ENCODE measurements around the gene PTPRN2.

The PTPRN2 gene

GRCh38 chr7:157998884-157999552 lies 588.6 kb downstream of the PTPRN2 start:
- no peak for TF ChIP-seq CTCF (IDR thresholded peaks at IDR 0.05; ENCODE audit: control insufficient read depth, extremely low read depth, insufficient read depth)
- no peak overlapping the region for H3K4me3 ChIP-seq (ENCODE audit: low read depth, low read length)
- no peak for DNase-seq (ENCODE audit: low read depth)

DNA sequence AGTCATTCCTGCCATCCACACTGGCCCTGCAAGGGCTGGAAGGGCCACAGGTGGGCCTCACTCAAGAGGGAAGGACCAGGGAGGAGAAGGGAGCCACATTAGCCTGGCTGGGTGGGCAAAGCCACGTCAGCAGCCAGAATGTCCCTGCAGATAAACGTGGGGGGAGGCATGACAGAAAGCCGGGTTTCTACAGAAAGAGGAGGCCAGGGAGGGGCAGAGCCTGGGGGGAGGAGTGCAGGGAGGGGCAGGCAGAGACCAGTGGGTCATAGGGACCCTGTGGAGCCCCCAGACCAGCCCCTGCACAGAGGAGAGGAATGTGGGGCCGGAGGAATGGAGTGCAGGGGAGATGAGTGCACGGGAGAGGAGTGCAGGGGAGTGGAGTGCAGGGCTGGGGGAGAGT lies 590.2 kb downstream of the PTPRN2 start:
- no peak overlapping the region for H3K4me3 ChIP-seq (ENCODE audit: low read depth, low read length)
- no peak for DNase-seq (ENCODE audit: low read depth)
- no peak for TF ChIP-seq CTCF (IDR thresholded peaks at IDR 0.05; ENCODE audit: control insufficient read depth, extremely low read depth, insufficient read depth)

GRCh38 chr7:157997080-157997440 lies 590.6 kb downstream of the PTPRN2 start:
- DNase-seq (ENCODE audit: low read depth), result no peak
- no peak overlapping the region for H3K4me3 ChIP-seq (ENCODE audit: low read depth, low read length)

DNA sequence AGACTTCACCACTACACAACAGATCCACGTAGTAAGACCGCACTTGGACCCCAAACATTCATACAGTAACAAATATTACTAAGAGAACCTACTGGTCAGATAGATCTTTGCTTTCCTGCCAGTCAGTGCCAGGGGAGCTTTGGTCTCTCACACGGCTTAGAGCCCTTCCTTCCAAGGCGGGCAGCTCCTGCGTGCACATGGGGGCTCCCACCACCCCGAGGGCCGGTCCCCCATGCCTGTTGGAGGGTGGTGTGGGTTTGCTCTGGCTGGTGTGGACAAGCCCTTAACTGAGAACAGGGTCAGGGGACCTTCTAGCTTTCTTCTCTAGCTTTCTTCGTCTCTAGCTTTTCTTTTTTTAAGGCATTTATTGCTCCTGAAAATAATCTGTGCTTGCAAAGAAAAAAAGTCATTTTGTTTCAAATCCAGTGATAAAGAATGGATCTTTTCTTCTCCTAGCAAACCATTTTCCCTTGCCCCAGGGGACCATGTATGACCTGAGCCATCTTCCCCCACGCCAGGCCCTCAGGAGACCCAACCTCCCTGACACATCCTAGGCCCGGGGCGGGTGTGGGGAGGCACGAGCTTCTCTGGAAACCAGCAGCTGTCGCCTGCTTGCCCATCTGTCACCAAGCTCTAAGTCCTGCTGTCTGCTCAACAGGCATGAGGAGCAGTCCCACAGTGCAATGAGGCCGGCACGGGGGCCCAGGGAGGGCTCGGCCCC lies 591.1 kb downstream of the PTPRN2 start:
- H3K4me3 ChIP-seq (ENCODE audit: low read depth, low read length), result no peak overlapping the region
- TF ChIP-seq CTCF (IDR thresholded peaks at IDR 0.05; ENCODE audit: control insufficient read depth, extremely low read depth, insufficient read depth), result no peak
- no peak for DNase-seq (ENCODE audit: low read depth)

More at GRCh38 chr7:157997080-157997440, 590.6 kb downstream of the PTPRN2 start:
- no peak for TF ChIP-seq CTCF (IDR thresholded peaks at IDR 0.05; ENCODE audit: control insufficient read depth, extremely low read depth, insufficient read depth)

DNA sequence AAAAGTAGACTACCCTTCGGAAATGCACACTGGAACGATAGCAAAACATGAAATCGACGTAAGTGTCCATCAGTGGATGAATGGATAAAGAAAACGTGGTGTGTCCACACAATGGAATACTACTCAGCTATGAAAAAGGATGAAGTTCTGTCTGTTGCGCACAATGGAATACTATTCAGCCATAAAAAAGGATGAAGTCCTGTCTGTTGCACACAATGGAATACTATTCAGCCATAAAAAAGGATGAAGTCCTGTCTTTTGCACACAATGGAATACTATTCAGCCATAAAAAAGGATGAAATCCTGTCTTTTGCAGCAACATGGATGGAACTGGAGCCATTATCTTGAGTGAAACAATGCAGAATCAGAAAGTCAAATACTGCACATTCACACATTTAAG lies 591.8 kb downstream of the PTPRN2 start:
- no peak for DNase-seq (ENCODE audit: low read depth)
- no peak overlapping the region for H3K4me3 ChIP-seq (ENCODE audit: low read depth, low read length)
- no peak for TF ChIP-seq CTCF (IDR thresholded peaks at IDR 0.05; ENCODE audit: control insufficient read depth, extremely low read depth, insufficient read depth)

- no peak for TF ChIP-seq CTCF (IDR thresholded peaks at IDR 0.05; ENCODE audit: control insufficient read depth, extremely low read depth, insufficient read depth)
- no peak overlapping the region for H3K4me3 ChIP-seq (ENCODE audit: low read depth, low read length)
- no peak for DNase-seq (ENCODE audit: low read depth)
Observed at GRCh38 chr7:157994319-157994718, 593.3 kb downstream of the PTPRN2 start.

Measured in LNCaP clone FGC (cell line).